ENCODE results near the gene MORN4.

MORN4 gene

DNA sequence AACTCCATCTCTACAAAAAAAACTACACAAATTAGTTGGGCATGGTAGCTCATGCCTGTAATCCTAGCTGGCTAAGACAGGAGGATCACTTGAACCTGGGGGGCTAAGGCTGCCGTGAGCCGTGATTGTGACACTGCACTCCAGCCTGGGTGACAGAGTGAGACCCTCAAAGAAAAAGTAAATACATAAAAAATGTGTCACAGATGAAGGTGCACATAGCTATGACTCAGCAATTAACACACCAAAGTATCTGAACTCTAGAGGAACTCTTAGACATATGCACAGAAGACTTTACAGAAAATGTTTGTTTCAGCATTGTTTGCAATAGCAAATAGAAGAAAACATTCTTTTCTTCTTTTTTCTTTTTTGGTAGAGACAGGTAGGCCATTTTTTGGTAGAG lies 35.5 kb downstream of the MORN4 start:
- H3K27ac ChIP-seq: 0 out of 2 replicates have a peak overlapping the region, but pooled peaks have one; percentile 10
- TF ChIP-seq ZFX (IDR thresholded peaks at IDR 0.05) (no peak), CTCF (conservative IDR thresholded peaks at IDR 0.05) (no peak)

DNA sequence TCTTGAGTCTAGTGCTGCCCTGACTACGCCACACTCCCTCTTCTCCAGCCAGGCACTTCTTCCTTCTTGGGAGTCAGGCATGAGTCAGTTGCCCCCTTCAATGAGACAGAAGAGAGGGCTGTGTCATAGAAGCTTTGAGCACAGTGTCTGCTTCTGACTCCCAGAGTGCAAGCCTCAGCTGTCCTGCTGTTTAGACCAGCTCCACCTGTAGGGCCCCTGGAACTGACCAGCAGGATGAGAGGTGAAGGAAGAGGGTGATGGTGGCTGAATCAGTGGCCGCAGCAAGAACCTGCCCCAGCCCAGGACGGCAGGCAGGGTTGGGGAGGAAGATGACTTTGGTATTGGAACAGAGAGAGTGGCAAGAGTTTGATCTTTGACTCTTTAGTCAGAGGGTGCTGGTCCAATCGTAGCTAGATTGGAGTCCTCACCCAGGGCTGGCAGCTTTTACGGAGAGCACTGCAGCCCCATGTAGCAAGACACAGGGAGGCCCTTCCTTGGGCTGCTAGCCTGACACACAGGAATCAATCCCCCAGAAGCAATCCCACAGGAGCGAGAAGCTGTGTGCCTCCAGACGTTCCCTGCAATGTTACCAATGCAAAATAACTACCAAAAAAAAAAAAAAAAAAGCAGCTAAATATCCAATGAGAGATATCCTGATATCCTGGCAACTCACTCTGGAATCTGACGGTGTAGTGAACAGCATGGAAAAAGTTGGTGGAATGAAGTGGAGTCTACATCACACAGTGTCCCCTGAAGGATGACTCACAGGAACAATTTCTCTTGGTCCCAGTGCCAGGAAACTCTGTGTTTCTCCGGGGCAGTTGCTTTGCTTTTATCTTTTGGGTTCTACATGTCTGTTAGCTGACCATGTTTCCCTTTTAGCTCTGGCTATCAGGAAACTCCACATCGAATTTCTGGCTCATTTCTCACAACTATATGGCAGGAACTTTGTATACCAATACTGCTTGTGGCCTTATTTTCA lies 36.9 kb downstream of the MORN4 start:
- H3K27ac ChIP-seq: peak overlapping the region; percentile 11; the same call in 1 of the 2 replicates

DNA sequence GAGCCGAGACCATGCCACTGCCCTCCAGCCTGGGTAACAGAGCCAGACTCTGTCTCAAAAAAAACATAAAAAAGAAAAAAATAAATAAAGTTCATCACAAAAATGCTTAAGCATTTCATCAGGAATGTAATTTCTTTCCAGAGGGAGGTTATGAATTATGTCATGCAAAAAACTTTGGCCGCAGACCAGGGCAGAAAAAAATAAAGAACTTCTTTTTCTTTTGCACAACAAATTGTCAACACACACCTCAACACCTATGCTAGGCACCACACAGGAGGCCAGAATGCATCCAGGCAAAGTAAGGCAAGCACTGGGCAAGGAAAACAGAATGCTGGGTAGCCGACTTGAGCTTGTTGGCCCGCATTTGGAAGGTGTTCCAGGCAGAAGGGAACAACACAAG lies 39.9 kb downstream of the MORN4 start:
- TF ChIP-seq CTCF (conservative IDR thresholded peaks at IDR 0.05): no peak
- TF ChIP-seq ZFX (IDR thresholded peaks at IDR 0.05): no peak
- no peak overlapping the region for H3K27ac ChIP-seq

More for the DNA sequence above, 36.9 kb downstream of the MORN4 start:
- no peak for TF ChIP-seq ZFX (IDR thresholded peaks at IDR 0.05)
- TF ChIP-seq CTCF (conservative IDR thresholded peaks at IDR 0.05): no peak

DNA sequence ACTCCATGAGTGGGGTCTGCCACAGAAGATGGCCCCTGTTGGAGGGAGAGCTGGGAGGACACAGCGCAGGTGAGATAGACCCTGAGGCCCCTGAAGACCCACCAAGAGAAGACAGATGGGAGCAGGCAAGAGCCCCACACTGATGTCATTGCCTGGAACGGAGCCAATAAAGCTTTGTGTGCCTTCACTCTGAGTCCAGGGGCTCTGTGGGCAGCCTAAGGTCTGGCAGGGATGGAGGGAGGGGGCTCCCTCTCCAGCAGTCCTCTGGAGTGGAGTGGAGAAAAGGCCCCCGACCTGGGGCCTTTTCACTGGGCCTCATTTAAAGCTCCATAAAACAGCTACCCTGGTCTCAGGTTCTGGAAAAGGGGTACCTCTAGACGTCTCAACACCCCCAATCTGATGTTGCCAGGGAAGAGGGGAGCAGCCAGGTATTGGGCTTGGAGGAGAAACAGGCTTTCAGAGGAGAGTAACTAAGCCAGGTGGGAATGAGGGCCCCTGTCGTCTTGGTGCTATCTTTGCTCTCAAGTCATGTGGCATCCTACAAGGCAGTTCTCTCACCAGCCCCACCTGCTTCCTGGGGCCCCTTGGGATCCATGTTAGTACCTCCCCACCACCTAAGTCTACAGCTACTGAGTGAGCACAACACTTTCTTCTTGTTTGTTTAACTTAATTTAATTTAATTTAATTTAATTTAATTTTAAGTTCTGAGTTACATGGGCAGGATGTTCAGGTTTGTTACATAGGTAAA lies 42.4 kb downstream of the MORN4 start:
- H3K27ac ChIP-seq: no peak overlapping the region
- TF ChIP-seq CTCF (conservative IDR thresholded peaks at IDR 0.05) (no peak), ZFX (IDR thresholded peaks at IDR 0.05) (no peak)

GRCh38 chr10:97590082-97590747 lies 43.1 kb downstream of the MORN4 start:
- TF ChIP-seq ZFX (IDR thresholded peaks at IDR 0.05): no peak
- no peak for TF ChIP-seq CTCF (conservative IDR thresholded peaks at IDR 0.05)
- H3K27ac ChIP-seq: no peak overlapping the region

DNA sequence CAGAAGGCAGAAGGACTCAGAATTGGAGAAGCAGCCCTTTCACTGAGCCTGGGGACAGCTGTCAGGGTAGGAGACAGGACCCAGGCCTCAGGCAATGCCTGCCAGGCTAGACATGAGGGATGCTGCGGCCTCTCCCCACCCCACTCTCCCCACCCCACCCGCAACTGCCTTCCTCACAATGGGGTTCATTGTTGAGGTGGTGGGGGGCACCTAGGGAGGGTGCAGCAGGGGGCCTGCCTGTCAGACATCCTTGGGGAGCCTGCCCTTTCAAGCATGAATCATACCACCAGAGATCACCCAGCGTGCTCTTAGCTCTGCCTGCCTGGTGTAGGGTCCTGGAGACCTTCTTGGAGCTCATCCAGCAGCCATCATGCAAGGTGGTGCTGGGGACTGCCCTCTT lies 43.8 kb downstream of the MORN4 start, which contains the start of gene C10orf62:
Gene C10orf62, plus strand, starts transcription at position 243 of the 400 bp plus-strand sequence. CDS start 177 bp downstream, outside the sequence.
- TF ChIP-seq ZFX (IDR thresholded peaks at IDR 0.05): no peak
- no peak for TF ChIP-seq CTCF (conservative IDR thresholded peaks at IDR 0.05)

More for the DNA sequence above, 43.8 kb downstream of the MORN4 start, which contains the start of gene C10orf62:
- H3K27ac ChIP-seq: no peak within 1 kb of the TSS

Measured in C4-2B (cell line).